Left colon (tissue), 2 donors: ENCODE measurements around the gene TRAPPC12. TPM values are rescaled to one million over a fixed set of nuclear protein-coding genes. Genes with fewer than 3 reads are reported as not detected.
A peak's percentile ranks its signal among the peaks of the same experiment; 100 is the strongest.

Experiments
- ATAC-seq: fragments of 200-7000 bp; cut with Tn5 transposase; one replicate; pipeline ENCODE4 v1.9.1; 2020; ENCODE audit warnings: mild to moderate bottlenecking, moderate library complexity
- DNase-seq, 2 donors: peaks; one replicate each; pipeline ENCODE4 v3.0.0-alpha.2; 2020
- intact Hi-C, 2 donors: fragments of 100-400 bp; cut with DNase I in 1 of 2; cut with micrococcal nuclease in 1 of 2; formaldehyde crosslinking; loops; one replicate each; pipeline versions ENCODE4 v1.11.2 to v1.14.0; 2022; cut with DNase I, micrococcal nuclease
- total RNA-seq, 2 donors: library from RNA; stranded (reverse); fragmentation: NEBNext Ultra II Directional; extraction: Animal tissue kit (Norgen Biotek cat#: 25700); gene quantifications; one replicate each; pipeline ENCODE4 v1.2.1, GENCODE V29; 2021
- donor health status: DM: no; HTN: no; CAD: no.
- donor health status: DM: yes; HTN: yes; CAD: no.

The TRAPPC12 gene
- total RNA-seq, 2 donors from 2014 or later: 74.2 to 105 TPM

DNA sequence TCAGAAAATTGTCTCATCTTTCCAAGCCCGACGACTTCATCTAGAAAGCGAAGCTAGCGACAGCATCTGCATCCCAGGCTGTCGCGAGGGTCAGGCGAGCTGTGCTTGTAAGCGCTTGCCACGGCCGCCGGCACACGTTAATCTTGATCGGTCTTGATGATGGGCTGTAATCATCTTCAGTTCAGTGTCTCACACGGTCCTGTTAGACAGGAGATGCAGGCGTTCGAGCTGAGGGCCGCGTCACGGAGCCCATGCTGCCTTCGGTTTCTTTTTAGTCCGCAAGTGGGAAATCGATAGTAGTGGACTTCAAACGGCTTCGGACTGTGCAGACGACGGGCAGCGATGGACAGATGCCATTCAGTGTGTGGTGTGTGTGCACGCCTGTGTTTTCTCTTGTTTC is 96.3 kb downstream of the TRAPPC12 start:
- intact Hi-C loops: no loop called here
- DNase-seq: no peak
- ATAC-seq: no peak

DNA sequence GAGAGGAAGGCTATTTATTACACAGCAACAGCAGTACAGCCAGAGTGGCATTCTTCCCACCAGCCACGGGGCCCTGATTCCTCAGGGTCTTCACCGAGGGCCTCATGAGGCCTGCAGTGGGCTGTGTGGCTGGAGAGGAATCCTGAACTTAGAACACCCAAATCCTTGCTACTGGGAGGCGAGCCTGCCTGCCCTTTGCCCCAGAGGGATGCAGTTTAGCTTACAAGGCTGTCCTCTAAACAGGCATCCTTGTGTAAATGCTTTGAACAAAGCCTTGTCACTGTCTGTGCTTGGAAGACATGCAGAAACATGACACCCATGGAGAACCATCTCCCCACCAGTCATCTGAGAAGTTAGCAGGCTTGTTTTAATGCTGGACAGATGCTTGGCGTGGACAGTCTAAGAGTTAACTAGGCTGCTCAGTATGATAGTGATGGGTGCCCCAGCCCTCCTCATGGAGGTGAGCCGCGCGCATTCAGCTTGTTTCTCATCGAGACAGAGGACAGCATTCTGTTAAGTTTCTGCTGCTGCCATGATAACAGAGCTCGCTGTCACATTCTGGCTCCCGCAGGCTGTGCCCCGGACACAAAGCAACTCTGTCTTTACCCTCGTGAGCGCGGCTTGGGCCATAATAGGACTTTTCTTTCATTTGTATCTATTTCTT is 97.0 kb downstream of the TRAPPC12 start:
- intact Hi-C loops: no loop called here
- DNase-seq (no peak), ATAC-seq (no peak)

DNA sequence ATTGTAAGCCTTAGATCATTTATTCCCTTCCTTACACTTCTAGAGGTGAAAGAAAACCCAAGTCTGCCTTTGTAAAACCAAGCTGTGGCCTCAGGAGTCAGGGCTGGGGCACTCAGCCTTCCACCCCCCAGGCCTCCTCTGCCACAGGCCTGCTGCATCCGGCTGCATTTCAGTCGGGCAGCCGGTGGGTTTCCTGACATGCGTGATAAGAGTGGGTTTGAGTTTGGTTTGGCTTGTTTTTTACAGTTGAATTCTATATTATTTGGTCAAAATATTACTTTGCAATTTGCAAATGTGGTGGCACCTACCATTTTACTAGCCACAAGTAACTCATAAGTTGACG is 97.5 kb downstream of the TRAPPC12 start:
- DNase-seq (no peak), ATAC-seq (no peak)
- intact Hi-C loops: no loop called here

DNA sequence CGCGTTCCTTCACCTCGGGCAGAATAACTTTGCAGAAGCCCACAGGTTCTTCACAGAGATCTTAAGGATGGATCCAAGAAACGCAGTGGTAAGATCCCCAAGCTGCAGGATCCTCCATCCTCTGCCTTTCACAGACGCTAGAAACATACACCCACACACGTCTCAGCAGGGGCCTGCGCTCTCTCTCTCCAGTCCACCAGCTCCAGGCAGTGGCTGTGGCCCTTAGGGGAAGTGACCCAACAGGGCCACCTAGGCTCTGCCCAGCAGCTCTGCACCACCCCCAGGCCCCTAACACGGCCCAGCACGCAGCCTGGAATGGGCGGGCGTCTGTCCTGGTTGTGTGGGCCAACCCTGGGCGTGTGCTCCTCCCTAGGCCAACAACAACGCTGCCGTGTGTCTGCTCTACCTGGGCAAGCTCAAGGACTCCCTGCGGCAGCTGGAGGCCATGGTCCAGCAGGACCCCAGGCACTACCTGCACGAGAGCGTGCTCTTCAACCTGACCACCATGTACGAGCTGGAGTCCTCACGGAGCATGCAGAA is 99.4 kb downstream of the TRAPPC12 start:
- DNase-seq (no peak), ATAC-seq (no peak)
- intact Hi-C loops: no loop called here

DNA sequence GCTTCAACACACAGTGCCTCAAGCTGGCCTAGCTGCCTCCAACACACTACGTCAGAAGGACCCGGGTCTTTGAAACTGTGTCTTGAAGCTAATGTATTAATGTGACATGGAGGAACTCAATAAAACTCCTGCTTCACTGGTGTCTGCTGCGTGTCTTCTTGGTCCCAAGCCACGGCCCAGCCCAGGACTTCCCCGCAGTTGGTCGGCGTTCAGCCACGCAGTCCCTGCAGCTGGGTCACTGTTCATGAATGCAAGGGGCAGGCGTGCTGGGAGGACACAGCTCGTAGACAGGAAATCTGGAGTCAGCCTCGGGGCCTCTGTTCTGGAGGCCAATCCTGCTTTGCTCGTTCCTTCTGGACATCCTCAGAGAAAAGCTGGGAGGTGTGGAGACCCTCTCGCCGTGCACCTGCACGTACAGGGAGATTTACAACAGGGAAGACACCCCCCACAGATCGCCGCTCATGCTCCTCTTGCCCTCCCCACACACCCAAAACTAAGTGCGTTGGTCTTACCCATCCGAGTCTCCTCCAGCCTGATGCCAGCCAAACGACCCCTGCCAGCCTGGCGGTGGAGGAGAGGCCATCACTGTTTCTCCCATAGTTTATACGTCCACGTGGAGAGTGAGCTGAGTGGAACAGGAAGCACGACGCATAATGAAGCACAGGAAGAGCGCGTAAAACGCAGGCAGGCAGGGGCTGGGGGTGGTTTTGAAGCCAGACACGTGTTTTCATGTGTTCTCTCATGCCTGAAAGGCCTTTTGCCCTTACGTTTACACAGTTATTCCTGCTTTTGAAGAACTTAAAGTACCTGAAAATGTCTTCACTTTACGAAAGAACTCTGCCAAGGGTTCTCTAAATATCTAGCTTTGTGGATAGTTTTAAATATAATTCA is 100.2 kb downstream of the TRAPPC12 start:
- no peak for ATAC-seq
- intact Hi-C loops: no loop called here
- DNase-seq: no peak

DNA sequence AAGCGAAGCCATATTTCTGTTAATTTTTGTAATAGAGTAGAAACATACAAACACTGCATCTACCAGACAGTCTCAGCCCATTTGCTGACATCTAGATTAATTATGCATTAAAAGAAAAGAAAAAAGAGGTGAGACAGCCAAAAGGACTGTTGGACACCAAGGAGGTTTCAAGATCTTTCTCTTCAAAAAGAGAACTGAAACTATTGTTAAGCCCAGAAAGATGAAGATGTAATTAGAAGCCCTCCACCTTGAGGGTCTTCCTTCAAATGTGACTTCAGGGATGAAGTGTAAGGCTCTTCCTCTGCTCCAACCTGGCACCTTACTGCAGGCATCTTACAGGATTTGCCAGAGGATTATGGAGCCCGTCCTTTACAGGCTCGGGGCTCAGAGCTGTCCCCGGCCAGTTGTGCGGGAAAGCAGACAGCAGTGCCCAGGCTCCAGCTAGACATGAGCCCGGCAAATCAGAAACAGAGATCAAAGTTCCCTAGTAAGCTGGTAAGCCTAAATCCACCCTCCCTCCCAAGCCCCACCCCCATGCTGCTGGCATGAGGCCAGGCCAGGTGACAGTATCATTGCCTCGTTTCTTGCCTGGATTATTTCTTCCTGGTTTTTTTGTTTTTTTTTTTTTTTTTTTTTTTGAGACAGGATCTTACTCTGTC is 101.0 kb downstream of the TRAPPC12 start:
- ATAC-seq (peak; percentile 79), DNase-seq (peak; percentile 91 to 94)
- intact Hi-C loops: no loop called here

DNA sequence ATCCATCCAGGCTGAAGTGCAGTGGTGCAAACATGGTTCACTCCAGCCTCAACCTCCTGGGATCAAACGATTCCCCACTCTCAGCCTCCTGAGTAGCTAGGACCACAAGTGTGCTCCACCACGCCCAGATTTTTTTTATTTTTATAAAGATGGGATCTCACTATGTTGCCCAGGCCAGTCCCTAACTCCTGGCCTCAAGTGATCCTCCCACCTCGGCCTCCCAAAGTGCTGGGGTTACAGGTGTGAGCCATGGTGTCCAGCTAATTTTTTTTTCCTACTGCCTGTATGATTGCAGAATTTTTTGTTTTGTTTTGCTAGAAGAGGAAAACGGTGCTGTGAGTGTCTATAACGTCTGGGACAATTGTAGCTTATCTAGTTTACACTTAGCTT is 101.5 kb downstream of the TRAPPC12 start:
- ATAC-seq: no peak
- intact Hi-C loops: no loop called here
- no peak for DNase-seq

DNA sequence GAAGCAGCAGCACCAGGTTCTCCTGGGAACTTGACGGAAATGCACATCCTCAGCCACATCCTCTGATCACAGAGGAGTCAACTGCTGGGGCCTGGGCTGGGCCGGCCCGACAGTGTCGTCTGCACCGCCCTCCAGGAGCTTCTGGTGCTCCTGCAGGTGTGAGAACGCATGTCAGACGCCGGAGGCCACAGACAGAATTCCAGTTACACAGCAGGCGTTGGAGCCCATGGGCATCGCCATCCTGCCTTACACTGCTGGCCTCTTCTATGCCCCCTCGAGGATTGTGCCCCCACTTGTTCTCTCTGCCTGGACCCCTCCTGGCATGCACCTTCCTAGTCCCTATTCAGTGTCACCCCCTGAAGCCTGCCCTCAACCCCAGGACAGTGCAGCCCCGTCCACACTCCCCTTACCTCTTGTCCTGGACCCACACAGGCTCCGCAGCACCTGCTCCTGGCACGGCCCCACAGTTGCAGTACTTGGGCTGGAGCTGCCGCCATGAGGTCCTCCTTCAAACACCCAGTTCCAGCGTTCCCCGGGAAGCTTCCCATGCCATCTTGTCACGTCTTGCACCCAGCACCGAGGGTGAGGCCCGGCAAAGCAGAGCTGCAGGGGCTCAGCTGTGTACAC is 102.4 kb downstream of the TRAPPC12 start:
- intact Hi-C loops: no loop called here
- no peak for DNase-seq
- no peak for ATAC-seq

DNA sequence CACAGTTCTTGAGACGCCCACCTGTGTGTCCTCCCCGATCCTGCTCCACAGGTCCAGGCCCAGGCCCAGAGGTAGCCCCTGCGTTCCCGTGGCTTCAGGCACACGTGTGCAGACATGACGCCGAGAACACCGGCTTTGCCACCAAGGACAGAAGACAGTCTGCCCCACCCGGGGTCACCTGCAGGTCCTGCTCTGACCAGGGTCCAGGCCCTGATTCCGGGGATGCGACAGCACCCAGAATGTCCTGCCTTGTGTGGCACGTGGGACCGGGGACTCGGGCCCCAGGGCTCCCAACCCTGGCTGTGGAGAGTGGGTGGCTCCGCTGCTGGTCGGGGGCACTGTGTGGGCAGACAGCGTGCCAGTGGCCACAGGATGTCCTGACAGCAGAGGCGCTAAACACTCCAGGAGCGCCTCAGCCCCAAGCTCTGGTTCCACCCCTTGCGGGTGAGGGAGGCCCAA is 102.9 kb downstream of the TRAPPC12 start:
- DNase-seq: no peak

DNA sequence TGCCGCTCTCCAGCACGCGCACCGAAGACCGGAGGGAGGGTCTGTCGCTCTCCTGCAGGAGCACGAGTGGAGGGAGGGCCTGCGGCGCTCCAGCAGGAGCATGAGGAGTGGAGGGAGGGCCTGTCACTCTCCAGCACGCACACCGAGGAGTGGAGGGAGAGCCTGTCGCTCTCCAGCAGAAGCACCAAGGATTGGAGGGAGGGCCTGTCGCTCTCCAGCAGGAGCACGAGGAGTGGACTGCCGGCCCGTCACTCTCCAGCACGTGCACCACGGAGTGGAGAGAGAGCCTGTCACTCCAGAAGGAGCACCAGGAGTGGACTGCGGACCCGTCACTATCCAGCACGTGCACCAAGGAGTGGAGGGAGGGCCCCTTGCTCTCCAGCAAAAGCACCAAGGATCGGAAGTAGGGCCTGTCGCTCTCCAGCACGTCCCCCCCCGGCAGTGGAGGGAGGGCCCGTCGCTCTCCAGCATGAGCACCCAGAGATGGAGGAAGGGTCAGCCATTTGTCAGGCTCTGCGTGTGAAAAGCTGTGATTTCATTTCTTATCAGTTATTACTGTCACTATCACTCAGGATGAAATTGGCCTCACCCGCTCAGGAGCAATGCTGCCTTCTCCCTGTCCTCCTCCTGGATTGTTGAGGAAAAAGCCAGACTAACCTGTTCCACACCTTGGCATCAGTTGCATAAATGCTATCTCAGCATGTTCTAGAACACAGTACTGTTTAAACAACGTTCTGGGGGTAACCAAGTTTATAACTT is 103.9 kb downstream of the TRAPPC12 start:
- ATAC-seq (peak; percentile 86), DNase-seq (peak; percentile 67 to 84)
- intact Hi-C loops: no loop called here

More for the DNA sequence above, 102.9 kb downstream of the TRAPPC12 start:
- no peak for ATAC-seq
- intact Hi-C loops: no loop called here

DNA sequence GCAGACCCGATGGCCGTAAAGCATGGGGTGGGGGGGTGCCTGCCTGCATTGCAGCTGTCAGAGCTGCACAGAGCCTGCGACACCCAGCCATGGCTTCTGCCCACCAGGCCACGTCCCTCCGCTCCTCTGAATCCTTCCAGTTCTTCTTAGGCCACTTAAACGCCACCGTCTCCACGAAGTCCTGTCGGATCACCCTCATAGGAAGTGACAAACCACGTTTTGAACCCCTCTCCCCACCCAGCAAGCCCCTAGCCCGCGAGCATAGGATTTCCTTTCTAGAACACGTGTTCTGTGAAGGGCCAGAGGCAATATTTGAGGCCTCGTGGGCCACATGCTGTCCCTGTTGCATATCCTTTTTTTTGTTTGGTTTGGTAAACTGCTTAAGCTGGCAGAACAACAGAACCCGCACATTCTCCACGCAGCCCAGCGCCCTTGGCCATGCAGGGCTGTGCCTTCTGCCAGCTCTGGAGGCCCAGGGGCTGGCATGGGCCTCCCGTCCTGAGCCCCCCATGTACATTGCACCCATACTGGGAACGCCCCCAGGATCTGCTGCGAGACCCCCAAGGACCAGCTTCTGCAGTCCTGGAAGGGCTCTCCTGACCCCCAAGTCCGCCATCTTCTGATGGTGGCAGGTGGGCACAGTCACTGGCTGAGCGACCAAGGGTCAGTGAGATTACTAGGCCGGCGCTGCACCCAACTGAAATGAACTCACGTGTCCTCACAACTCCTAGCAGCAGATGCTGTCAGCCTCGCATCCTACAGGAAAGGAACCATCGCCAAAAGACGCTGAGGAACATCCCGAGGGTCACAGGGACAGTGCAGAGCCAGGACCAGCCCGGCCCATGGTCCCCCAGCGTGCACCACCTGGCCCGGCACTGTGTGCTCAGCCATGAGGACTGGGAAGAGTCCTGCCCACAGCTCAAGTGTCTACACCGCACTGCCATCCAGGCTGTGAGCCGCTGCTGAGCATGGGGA is 104.8 kb downstream of the TRAPPC12 start:
- intact Hi-C loops: no loop called here
- peak in 1 of 2 donors; percentile 21 for DNase-seq
- ATAC-seq: no peak

DNA sequence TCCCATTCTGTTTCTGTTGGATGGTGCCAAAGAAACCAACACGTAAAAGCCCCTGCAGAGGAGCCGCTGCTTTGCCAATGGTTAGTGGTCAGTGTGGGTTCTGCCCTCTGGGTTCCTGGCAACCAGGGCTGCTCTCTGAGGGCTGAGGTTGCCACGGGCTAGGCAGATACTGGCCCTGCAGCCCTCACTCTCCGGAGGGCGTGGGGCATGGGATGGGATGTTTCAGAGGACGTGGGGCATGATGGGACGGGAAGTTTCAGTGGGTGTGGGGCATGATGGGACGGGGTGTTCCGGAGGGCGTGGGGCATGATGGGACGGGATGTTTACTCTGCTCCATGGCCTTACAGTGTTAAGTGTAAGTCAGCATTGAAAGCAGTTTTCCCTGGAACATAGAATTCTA is 105.7 kb downstream of the TRAPPC12 start:
- peak in 1 of 2 donors; percentile 8 for DNase-seq
- intact Hi-C loops: no loop called here
- no peak for ATAC-seq

DNA sequence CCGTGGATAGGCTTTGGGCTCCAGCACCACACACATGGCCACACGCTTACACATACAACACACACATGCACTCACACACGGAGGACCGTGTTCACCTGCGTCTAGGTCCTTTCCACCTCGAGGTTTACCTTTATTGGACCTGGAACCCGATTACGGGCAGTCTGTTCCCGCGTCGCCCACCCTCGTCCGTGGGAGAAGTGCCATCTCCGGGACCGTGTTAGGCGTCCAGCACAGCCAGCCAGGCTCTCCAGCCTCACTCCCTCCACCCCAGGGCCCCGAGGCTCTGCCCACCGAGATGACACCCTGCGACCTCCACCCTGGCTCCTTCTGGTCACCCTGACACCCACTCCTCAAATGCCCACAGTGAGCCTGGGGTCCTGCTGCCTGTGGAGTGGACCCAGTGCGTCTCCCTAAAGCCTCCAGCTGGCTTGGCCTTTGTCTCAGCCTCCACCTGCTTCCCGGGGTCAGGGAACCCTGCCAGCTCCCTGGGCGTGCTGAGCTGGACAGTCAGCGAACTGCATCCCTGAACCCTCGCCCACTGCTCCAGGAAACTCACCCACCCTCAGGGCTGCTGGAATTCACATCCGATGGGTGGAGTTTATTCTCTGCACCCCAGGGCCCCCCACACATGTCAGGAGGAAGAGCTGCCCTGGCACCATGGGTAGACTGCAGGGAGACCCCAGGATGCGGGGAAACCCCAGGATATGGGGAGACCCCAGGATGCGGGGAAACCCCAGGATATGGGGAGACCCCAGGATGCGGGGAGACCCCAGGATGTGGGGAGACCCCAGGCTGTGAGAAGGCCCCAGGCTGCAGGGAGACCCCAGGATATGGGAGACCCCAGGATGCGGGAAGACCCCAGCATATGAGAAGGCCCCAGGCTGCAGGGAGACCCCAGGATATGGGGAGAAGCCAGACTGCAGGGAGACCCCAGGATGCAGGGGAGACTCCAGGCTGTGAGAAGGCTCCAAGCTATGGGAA is 106.8 kb downstream of the TRAPPC12 start:
- ATAC-seq (no peak), DNase-seq (no peak)
- intact Hi-C loops: no loop called here

DNA sequence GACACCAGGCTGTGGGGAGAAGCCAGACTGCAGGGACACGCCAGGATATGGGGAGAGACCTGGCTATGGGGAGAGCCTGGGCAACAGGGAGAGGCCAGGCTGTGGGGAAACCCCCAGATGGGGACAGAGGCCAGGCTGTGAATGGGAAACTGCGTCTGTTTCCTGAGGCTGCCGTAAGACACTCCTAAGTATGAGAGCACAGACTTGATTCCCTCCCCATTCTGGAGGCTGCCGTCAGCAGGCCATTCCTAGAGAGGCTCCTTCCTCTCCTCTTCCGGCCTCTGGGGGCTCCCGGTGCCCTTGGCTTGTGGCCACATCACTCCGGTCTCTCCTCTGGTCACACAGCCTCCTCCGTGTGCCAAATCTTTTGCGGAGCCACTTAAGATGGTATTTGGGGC is 107.5 kb downstream of the TRAPPC12 start:
- no peak for DNase-seq
- intact Hi-C loops: no loop called here
- no peak for ATAC-seq

DNA sequence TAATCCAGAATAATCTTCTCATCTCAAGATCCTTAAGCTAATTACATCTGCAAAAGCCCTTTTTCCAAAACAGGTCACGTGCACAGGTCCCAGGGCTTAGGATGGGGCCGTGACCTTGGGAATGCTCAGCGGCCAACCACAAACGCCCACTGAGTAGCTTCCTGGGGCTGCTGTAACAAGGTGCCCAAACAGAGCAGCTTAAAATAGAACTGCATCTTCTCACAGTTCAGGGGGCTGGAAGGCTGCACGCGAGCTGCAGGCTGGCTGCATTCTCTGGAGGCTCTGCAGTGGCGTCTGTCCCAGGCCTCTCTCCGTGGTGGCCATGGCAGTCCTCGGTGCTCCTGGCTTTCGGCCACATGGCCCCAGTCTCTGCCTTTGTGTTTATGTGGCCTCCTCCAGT is 107.9 kb downstream of the TRAPPC12 start:
- intact Hi-C loops: no loop called here
- ATAC-seq (no peak), DNase-seq (no peak)

DNA sequence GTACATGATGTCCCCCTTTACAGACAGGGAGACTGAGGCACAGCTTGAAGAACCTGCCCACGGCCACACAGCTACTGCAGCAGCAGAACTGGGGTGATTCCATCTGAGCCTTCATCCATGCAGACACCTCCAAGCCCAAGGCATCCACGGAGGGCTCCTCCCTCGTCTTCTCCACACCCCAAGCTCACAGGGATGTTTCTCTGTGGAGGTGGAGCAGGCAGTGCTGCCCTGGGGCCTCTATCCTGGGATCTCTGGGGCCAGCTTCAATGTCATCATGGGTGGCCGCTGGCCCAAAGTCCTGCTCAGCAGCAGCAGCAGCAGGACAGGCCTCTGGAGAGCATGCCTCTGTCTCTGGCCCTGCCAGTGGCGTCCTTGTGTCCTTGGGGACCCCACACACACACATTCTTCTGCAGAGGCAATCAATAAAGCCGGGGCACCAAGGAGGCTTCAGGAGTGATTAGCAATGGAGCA is 108.6 kb downstream of the TRAPPC12 start:
- intact Hi-C loops: no loop called here

More for the DNA sequence above, 108.6 kb downstream of the TRAPPC12 start:
- no peak for ATAC-seq
- no peak for DNase-seq
